Naive thymus-derived CD4-positive, alpha-beta T cell (primary cell): Measurements from ENCODE around the gene ZER1. TPM values are rescaled to one million over a fixed set of nuclear protein-coding genes. Genes with fewer than 3 reads are reported as not detected.

Experiments used
- polyA plus RNA-seq, 2 donors: library from polyadenylated mRNA; unstranded; fragments of 300-500 nt; fragmentation: Illumina TruSeq; gene quantifications; one replicate each; pipeline ENCODE4 v1.2.3, GENCODE V29; 2021
- total RNA-seq, 6 experiments: library from RNA in 5 of 6; stranded (reverse) in 5 of 6; gene quantifications; 1 replicate in 5 of 6; 2 replicates in 1 of 6; pipeline ENCODE4 v1.2.3 and lab custom pipeline; 2021 to 2026

The ZER1 gene
- total and polyA plus RNA-seq, 7 experiments from 2014 or later: 22.7 to 57.7 (median 37.6) TPM

Other genes with a start within 250 kb of the ZER1 start
- 100 to 1,000 TPM; 336 to 433 (median 375) TPM for gene SPTAN1, start 219.3 kb downstream of the ZER1 start, total RNA-seq
- gene SPTAN1, start 219.3 kb downstream of the ZER1 start, polyA plus RNA-seq: 100 to 1,000 TPM in 1 of 2 donors, 10 to 100 TPM in 1; 46.6 to 156 TPM
- gene DYNC2I2, start 115.1 kb downstream of the ZER1 start, total RNA-seq: 10 to 100 TPM in 1 of 5 experiments, 1 to 10 TPM in 4; 2.5 to 41.7 (median 3.8) TPM
- 1 to 10 TPM; 1.4 to 2.5 TPM for gene DYNC2I2, start 115.1 kb downstream of the ZER1 start, polyA plus RNA-seq
- gene SET, start 82.7 kb downstream of the ZER1 start, total RNA-seq: 100 to 1,000 TPM; 222 to 488 (median 270) TPM
- 100 to 1,000 TPM; 133 to 200 TPM for gene SET, start 82.7 kb downstream of the ZER1 start, polyA plus RNA-seq
- gene PKN3, start 69.4 kb downstream of the ZER1 start, total RNA-seq: 10 to 100 TPM in 1 of 5 experiments, 1 to 10 TPM in 4; 1.1 to 11.7 (median 1.6) TPM
- 1 to 10 TPM in 1 of 2 donors, under 1 TPM in 1; 0.93 to 1.1 TPM for gene PKN3, start 69.4 kb downstream of the ZER1 start, polyA plus RNA-seq
- 10 to 100 TPM; 21.2 to 70.3 (median 25.7) TPM for gene ZDHHC12, start 47.8 kb downstream of the ZER1 start, total RNA-seq
- 10 to 100 TPM; 63.2 to 74.2 TPM for gene ZDHHC12, start 47.8 kb downstream of the ZER1 start, polyA plus RNA-seq
- gene TBC1D13, start 15.3 kb upstream of the ZER1 start, total RNA-seq: 10 to 100 TPM; 21.0 to 35.2 (median 24.9) TPM
- 10 to 100 TPM; 18.6 to 43.5 TPM for gene TBC1D13, start 15.3 kb upstream of the ZER1 start, polyA plus RNA-seq
- 10 to 100 TPM in 4 of 5 experiments, 1 to 10 TPM in 1; 9.4 to 18.3 (median 14.7) TPM for gene ENDOG, start 46.6 kb upstream of the ZER1 start, total RNA-seq
- gene ENDOG, start 46.6 kb upstream of the ZER1 start, polyA plus RNA-seq: 10 to 100 TPM; 17.0 to 36.7 TPM
- gene SPOUT1, start 57.9 kb upstream of the ZER1 start, total RNA-seq: 10 to 100 TPM; 38.9 to 83.6 (median 65.2) TPM
- 10 to 100 TPM; 32.1 to 42.0 TPM for gene SPOUT1, start 57.9 kb upstream of the ZER1 start, polyA plus RNA-seq
- gene KYAT1, start 110.0 kb upstream of the ZER1 start, total RNA-seq: 10 to 100 TPM in 4 of 5 experiments, 1 to 10 TPM in 1; 7.2 to 18.2 (median 14.8) TPM
- gene KYAT1, start 110.0 kb upstream of the ZER1 start, polyA plus RNA-seq: 10 to 100 TPM in 1 of 2 donors, 1 to 10 TPM in 1; 9.8 to 14.2 TPM
- gene LRRC8A, start 110.2 kb upstream of the ZER1 start, total RNA-seq: 10 to 100 TPM; 31.3 to 48.8 (median 34.5) TPM
- 10 to 100 TPM; 24.2 to 54.0 TPM for gene LRRC8A, start 110.2 kb upstream of the ZER1 start, polyA plus RNA-seq
- gene PHYHD1, start 149.1 kb upstream of the ZER1 start, total RNA-seq: 1 to 10 TPM; 1.1 to 3.2 (median 3.1) TPM
- 1 to 10 TPM; 3.0 to 5.1 TPM for gene PHYHD1, start 149.1 kb upstream of the ZER1 start, polyA plus RNA-seq
- 10 to 100 TPM in 2 of 5 experiments, 1 to 10 TPM in 3; 6.0 to 12.8 (median 9.5) TPM for gene DOLK, start 175.7 kb upstream of the ZER1 start, total RNA-seq
- 10 to 100 TPM in 1 of 2 donors, 1 to 10 TPM in 1; 7.6 to 10.5 TPM for gene DOLK, start 175.7 kb upstream of the ZER1 start, polyA plus RNA-seq
- gene NUP188, start 175.8 kb upstream of the ZER1 start, total RNA-seq: 10 to 100 TPM; 55.7 to 98.7 (median 63.7) TPM
- 10 to 100 TPM; 24.8 to 39.5 TPM for gene NUP188, start 175.8 kb upstream of the ZER1 start, polyA plus RNA-seq